HG03139 (cell line): ENCODE data around the gene ZNF831.

Source experiments
- ATAC-seq: cut with Tn5 transposase; IDR thresholded peaks from one replicate; pipeline ENCODE4 v1.9.1; 2021; ENCODE audit not compliant: unreplicated experiment

ZNF831 gene

GRCh38 chr20:59299945-59300332 is 136.3 kb downstream of the ZNF831 start:
- no peak for ATAC-seq

DNA sequence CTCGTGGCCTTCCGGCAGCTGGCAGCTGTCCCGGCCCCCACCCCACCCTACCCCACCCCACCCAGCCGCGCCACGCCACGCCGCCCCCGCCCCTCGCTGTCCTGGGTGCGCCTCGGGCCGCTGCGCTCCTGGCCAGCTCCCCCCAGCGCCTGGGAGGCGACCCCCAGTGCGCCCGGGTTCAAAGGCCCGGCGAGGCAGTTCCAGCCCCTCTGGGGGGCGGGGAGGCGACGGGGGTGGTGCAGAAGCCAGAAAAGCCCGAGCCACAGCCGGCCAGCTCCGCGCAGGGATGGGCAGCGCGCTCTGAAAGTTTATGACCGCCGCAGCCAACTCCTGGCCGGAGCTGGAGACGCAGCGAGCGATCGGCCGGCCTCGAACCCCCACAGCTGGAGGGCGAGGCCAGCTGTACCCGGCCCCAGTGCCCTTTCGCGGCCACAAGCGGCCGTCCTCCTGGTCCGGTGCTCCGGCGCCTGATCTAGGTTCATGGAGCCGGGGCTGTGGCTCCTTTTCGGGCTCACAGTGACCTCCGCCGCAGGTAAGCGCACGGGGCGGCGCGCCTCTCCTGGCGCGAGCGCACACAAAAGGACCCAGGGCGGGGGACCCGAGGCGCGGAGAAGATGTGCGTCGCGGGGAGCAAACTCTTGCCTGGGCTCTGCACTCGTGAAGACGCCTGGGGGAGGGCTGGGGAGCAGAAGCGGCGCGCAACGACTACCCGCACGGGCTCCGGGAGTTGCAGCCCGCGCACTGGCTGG is 136.9 kb downstream of the ZNF831 start, which contains the start of gene EDN3:
TSS of gene EDN3 (plus strand) at position 279 of the 749 bp plus-strand sequence. CDS start at position 481, 202 bp downstream.
- no peak for ATAC-seq

DNA sequence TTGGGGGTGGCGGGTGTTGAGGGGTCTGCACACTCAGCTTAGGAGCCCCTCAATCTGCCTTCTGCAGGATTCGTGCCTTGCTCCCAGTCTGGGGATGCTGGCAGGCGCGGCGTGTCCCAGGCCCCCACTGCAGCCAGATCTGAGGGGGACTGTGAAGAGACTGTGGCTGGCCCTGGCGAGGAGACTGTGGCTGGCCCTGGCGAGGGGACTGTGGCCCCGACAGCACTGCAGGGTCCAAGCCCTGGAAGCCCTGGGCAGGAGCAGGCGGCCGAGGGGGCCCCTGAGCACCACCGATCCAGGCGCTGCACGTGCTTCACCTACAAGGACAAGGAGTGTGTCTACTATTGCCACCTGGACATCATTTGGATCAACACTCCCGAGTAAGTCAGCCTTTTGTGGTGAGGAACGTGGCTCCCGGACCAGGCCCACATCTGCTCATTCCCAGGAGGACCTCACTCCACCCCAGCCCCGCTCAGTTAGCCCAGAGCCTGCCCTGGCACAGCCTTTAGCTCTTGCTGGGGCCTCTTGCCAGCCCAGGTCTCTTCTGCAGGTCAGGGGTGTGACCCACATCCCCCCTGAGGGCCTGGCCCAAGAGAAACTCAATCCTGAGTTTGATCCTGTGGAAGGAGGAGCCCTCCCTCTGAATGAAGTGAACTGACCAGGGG is 137.9 kb downstream of the ZNF831 start:
- no peak for ATAC-seq

DNA sequence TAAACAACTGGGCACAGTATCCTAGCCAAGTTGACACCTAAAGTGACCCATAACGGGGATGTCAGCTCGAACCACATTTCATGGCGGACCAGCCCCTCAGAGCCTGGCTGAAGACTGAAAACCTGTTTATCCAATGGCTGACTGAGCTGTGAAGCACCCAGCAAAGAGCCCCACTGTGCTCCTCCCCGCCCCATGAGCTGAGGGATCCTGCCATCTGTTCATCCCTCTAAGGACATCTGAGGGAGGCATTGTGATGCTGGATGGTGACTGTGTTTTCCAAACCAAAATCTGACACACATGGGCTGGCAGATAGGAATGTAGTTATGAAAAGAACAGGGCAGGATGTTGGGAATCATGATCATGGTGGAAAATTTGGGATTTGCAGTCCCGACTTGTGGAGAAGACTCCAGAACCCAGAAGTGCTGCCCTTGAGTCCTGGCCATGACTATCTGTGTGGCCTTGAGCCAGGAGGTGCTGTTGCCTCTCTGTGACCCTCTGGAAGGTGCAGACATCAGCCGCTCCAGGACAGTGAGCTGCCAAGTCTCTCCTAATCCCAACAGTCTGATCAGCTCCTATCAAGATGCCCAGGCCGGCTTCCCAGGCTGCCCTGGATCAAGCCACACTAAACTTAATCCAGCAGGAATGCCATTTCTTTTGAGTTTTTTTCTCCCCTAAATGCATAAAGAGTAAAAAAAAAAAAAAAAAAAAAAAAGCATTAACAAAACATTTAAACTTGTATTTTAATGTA is 142.5 kb downstream of the ZNF831 start:
- ATAC-seq: no peak

DNA sequence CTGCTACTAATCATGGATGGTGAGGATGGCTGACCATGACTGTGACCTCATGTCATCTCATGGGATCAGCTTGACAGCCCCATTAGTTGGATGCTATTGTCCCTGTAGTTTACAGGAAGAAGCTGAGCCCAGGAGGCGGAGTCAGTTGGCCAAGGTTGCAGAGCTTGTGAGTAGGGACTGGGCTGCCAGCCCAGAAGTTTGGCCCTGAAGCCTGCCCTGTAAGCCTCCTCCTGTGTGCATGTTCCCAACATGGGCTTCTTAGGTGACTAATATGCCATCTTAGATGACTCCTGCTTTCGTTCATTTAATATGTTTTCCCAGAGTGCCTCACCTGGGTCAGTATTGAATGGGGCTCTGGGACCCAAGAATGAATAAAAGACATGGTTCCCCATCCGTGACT is 143.6 kb downstream of the ZNF831 start:
- ATAC-seq: no peak
